Measurements from ENCODE around the gene CEP135.
"Not testable (repeated sequence)": the region's sequence is repeated elsewhere in the genome, so short reads cannot be mapped to it uniquely, and the experiment has no call there.

Gene CEP135

GRCh38 chr4:56055991-56056390, 107.2 kb downstream of the CEP135 start:
- no peak for DNase-seq (ENCODE audit: low read depth)
- no peak overlapping the region for H3K4me3 ChIP-seq (ENCODE audit: control insufficient read depth, low read depth, low read length)
- no peak for TF ChIP-seq CTCF (conservative IDR thresholded peaks at IDR 0.05; ENCODE audit: control insufficient read depth, insufficient read depth, low read depth, low read length)

- no peak for DNase-seq (ENCODE audit: low read depth)
- H3K4me3 ChIP-seq (ENCODE audit: control insufficient read depth, low read depth, low read length): no peak overlapping the region
- no peak for TF ChIP-seq CTCF (conservative IDR thresholded peaks at IDR 0.05; ENCODE audit: control insufficient read depth, insufficient read depth, low read depth, low read length)
Observed at GRCh38 chr4:56058555-56058954, 109.8 kb downstream of the CEP135 start.

- TF ChIP-seq CTCF (conservative IDR thresholded peaks at IDR 0.05; ENCODE audit: control insufficient read depth, insufficient read depth, low read depth, low read length): no peak
- H3K4me3 ChIP-seq (ENCODE audit: control insufficient read depth, low read depth, low read length): no peak overlapping the region
- DNase-seq (ENCODE audit: low read depth): no peak
Observed at GRCh38 chr4:56060036-56060435, 111.3 kb downstream of the CEP135 start.

- TF ChIP-seq CTCF (conservative IDR thresholded peaks at IDR 0.05; ENCODE audit: control insufficient read depth, insufficient read depth, low read depth, low read length): no peak
Observed at GRCh38 chr4:56062106-56062505, 113.4 kb downstream of the CEP135 start.

GRCh38 chr4:56062526-56063145, 113.9 kb downstream of the CEP135 start:
- TF ChIP-seq CTCF (conservative IDR thresholded peaks at IDR 0.05; ENCODE audit: control insufficient read depth, insufficient read depth, low read depth, low read length): no peak
- H3K4me3 ChIP-seq (ENCODE audit: control insufficient read depth, low read depth, low read length): no peak overlapping the region
- DNase-seq (ENCODE audit: low read depth): no peak

More at GRCh38 chr4:56062106-56062505, 113.4 kb downstream of the CEP135 start:
- DNase-seq (ENCODE audit: low read depth): no peak
- H3K4me3 ChIP-seq (ENCODE audit: control insufficient read depth, low read depth, low read length): no peak overlapping the region

GRCh38 chr4:56066493-56066892, 117.7 kb downstream of the CEP135 start:
- TF ChIP-seq CTCF (conservative IDR thresholded peaks at IDR 0.05; ENCODE audit: control insufficient read depth, insufficient read depth, low read depth, low read length): no peak

GRCh38 chr4:56067826-56068225, 119.1 kb downstream of the CEP135 start:
- H3K4me3 ChIP-seq (ENCODE audit: control insufficient read depth, low read depth, low read length): no peak overlapping the region
- DNase-seq (ENCODE audit: low read depth): no peak
- no peak for TF ChIP-seq CTCF (conservative IDR thresholded peaks at IDR 0.05; ENCODE audit: control insufficient read depth, insufficient read depth, low read depth, low read length)

More at GRCh38 chr4:56066493-56066892, 117.7 kb downstream of the CEP135 start:
- no peak overlapping the region for H3K4me3 ChIP-seq (ENCODE audit: control insufficient read depth, low read depth, low read length)
- no peak for DNase-seq (ENCODE audit: low read depth)

GRCh38 chr4:56072730-56073129, 124.0 kb downstream of the CEP135 start:
- not testable (repeated sequence) for DNase-seq (ENCODE audit: low read depth); H3K4me3 ChIP-seq (ENCODE audit: control insufficient read depth, low read depth, low read length)
